Camera-type eye (tissue), 1 donor: ENCODE measurements around the gene DGKK. TPM values are rescaled to one million over a fixed set of nuclear protein-coding genes. Genes with fewer than 3 reads are reported as not detected.

Experiments
- total RNA-seq: library from RNA; depleted of rRNA; stranded (reverse); fragments of >200 nt; gene quantifications from one replicate; pipeline ENCODE4 v1.2.3, GENCODE V29; 2014

DGKK gene
- 0.16 TPM for total RNA-seq

GRCh38 chrX:50470103-50471031, at the start of gene DGKK:
Gene DGKK (minus strand): TSS chrX:50470825. CDS start chrX:50470678, 147 bp downstream.

